Measurements from ENCODE around the gene C10orf67. TPM values are rescaled to one million over a fixed set of nuclear protein-coding genes. Genes with fewer than 3 reads are reported as not detected.

C10orf67 gene
- total RNA-seq, 1 donor from 2014 or later: not detected

GRCh38 chr10:23362069-23362830 lies 17.7 kb upstream of the C10orf67 start:
- no peak for DNase-seq (ENCODE audit: extremely low spot score in 2 of 2)
- no peak for TF ChIP-seq POLR2A (IDR thresholded peaks at IDR 0.05)
- no peak for TF ChIP-seq CTCF (IDR thresholded peaks at IDR 0.05)
- no peak for TF ChIP-seq POLR2AphosphoS5 (IDR thresholded peaks at IDR 0.05; ENCODE audit: insufficient read depth in 1 of 2, low read depth in 1 of 2)
- no peak overlapping the region for H3K4me3 ChIP-seq
- H3K4me1 ChIP-seq: no peaks in the 10 kb centered on the region
- H3K9me3 ChIP-seq: no peaks in the 10 kb centered on the region
- intact Hi-C loops (cut with DNase I): no loop called here
- H3K27me3 ChIP-seq: no peaks in the 10 kb centered on the region
- no peak overlapping the region for H3K27ac ChIP-seq
- H3K36me3 ChIP-seq: no peaks in the 10 kb centered on the region

- Histone ChIP-seq H3K36me3 (no peaks in the 10 kb centered on the region), H3K4me3 (no peak overlapping the region), H3K27me3 (no peaks in the 10 kb centered on the region), H3K9me3 (no peaks in the 10 kb centered on the region), H3K4me1 (no peaks in the 10 kb centered on the region), H3K27ac (no peak overlapping the region)
- DNase-seq (ENCODE audit: extremely low spot score in 2 of 2): no peak
- TF ChIP-seq POLR2AphosphoS5 (IDR thresholded peaks at IDR 0.05; ENCODE audit: insufficient read depth in 1 of 2, low read depth in 1 of 2) (no peak), CTCF (IDR thresholded peaks at IDR 0.05) (no peak), POLR2A (IDR thresholded peaks at IDR 0.05) (no peak)
- intact Hi-C loops (cut with DNase I): no loop called here
Observed at GRCh38 chr10:23361665-23362064, 17.1 kb upstream of the C10orf67 start.

GRCh38 chr10:23359692-23360380 lies 15.2 kb upstream of the C10orf67 start:
- no peaks in the 10 kb centered on the region for H3K9me3 ChIP-seq
- no peaks in the 10 kb centered on the region for H3K4me1 ChIP-seq
- H3K27ac ChIP-seq: no peak overlapping the region
- no peak overlapping the region for H3K4me3 ChIP-seq
- H3K27me3 ChIP-seq: no peaks in the 10 kb centered on the region
- TF ChIP-seq CTCF (IDR thresholded peaks at IDR 0.05): no peak
- no peak for TF ChIP-seq POLR2AphosphoS5 (IDR thresholded peaks at IDR 0.05; ENCODE audit: insufficient read depth in 1 of 2, low read depth in 1 of 2)
- TF ChIP-seq POLR2A (IDR thresholded peaks at IDR 0.05): no peak
- no peaks in the 10 kb centered on the region for H3K36me3 ChIP-seq
- DNase-seq (ENCODE audit: extremely low spot score in 2 of 2): no peak
- intact Hi-C loops (cut with DNase I): no loop called here

GRCh38 chr10:23358357-23358756 lies 13.8 kb upstream of the C10orf67 start:
- no peak overlapping the region for H3K27ac ChIP-seq
- no peaks in the 10 kb centered on the region for H3K36me3 ChIP-seq
- H3K4me1 ChIP-seq: no peaks in the 10 kb centered on the region
- H3K4me3 ChIP-seq: no peak overlapping the region
- H3K9me3 ChIP-seq: no peaks in the 10 kb centered on the region
- DNase-seq (ENCODE audit: extremely low spot score in 2 of 2): no peak
- TF ChIP-seq POLR2AphosphoS5 (IDR thresholded peaks at IDR 0.05; ENCODE audit: insufficient read depth in 1 of 2, low read depth in 1 of 2) (no peak), POLR2A (IDR thresholded peaks at IDR 0.05) (no peak), CTCF (IDR thresholded peaks at IDR 0.05) (no peak)
- no peaks in the 10 kb centered on the region for H3K27me3 ChIP-seq
- intact Hi-C loops (cut with DNase I): no loop called here
